ENCODE results near the gene TSC22D1. TPM values are rescaled to one million over a fixed set of nuclear protein-coding genes. Genes with fewer than 3 reads are reported as not detected.
"Not testable (repeated sequence)": the region's sequence is repeated elsewhere in the genome, so short reads cannot be mapped to it uniquely, and the experiment has no call there.

The TSC22D1 gene
- total RNA-seq, 1 donor from 2014 or later, result 61.7 TPM

GRCh38 chr13:44573790-44574465 is 2.2 kb downstream of the TSC22D1 start:
- no peak for DNase-seq (ENCODE audit: extremely low read depth, low read depth, low spot score)

GRCh38 chr13:44573071-44573470 is 3.1 kb downstream of the TSC22D1 start:
- DNase-seq (ENCODE audit: extremely low read depth, low read depth, low spot score), result no peak

- no peak for DNase-seq (ENCODE audit: extremely low read depth, low read depth, low spot score)
Measured at GRCh38 chr13:44566601-44567000, 9.5 kb downstream of the TSC22D1 start.

- DNase-seq (ENCODE audit: extremely low read depth, low read depth, low spot score), result no peak
Measured at GRCh38 chr13:44565881-44566280, 10.2 kb downstream of the TSC22D1 start.

GRCh38 chr13:44564936-44565335 is 11.2 kb downstream of the TSC22D1 start:
- no peak for DNase-seq (ENCODE audit: extremely low read depth, low read depth, low spot score)

GRCh38 chr13:44562853-44563252 is 13.3 kb downstream of the TSC22D1 start:
- not testable (repeated sequence) for DNase-seq (ENCODE audit: extremely low read depth, low read depth, low spot score)

- DNase-seq (ENCODE audit: extremely low read depth, low read depth, low spot score), result no peak
Measured at GRCh38 chr13:44561351-44561750, 14.8 kb downstream of the TSC22D1 start.

- DNase-seq (ENCODE audit: extremely low read depth, low read depth, low spot score), result no peak
Measured at GRCh38 chr13:44557986-44558385, 18.1 kb downstream of the TSC22D1 start.

GRCh38 chr13:44555207-44555606 is 20.9 kb downstream of the TSC22D1 start:
- no peak for DNase-seq (ENCODE audit: extremely low read depth, low read depth, low spot score)

GRCh38 chr13:44549476-44549875 is 26.7 kb downstream of the TSC22D1 start:
- DNase-seq (ENCODE audit: extremely low read depth, low read depth, low spot score), result no peak

- DNase-seq (ENCODE audit: extremely low read depth, low read depth, low spot score), result no peak
Measured at GRCh38 chr13:44546164-44546563, 30.0 kb downstream of the TSC22D1 start.

GRCh38 chr13:44543369-44543768 is 32.8 kb downstream of the TSC22D1 start:
- no peak for DNase-seq (ENCODE audit: extremely low read depth, low read depth, low spot score)

- no peak for DNase-seq (ENCODE audit: extremely low read depth, low read depth, low spot score)
Measured at GRCh38 chr13:44542361-44542760, 33.8 kb downstream of the TSC22D1 start.

GRCh38 chr13:44541601-44542000 is 34.5 kb downstream of the TSC22D1 start:
- no peak for DNase-seq (ENCODE audit: extremely low read depth, low read depth, low spot score)

GRCh38 chr13:44540761-44541434 is 35.2 kb downstream of the TSC22D1 start:
- no peak for DNase-seq (ENCODE audit: extremely low read depth, low read depth, low spot score)

- no peak for DNase-seq (ENCODE audit: extremely low read depth, low read depth, low spot score)
Measured at GRCh38 chr13:44537248-44537647, 38.9 kb downstream of the TSC22D1 start.

GRCh38 chr13:44523146-44524015 is 52.7 kb downstream of the TSC22D1 start:
- DNase-seq (ENCODE audit: extremely low read depth, low read depth, low spot score), result no peak

GRCh38 chr13:44519642-44520041 is 56.5 kb downstream of the TSC22D1 start:
- no peak for DNase-seq (ENCODE audit: extremely low read depth, low read depth, low spot score)

- no peak for DNase-seq (ENCODE audit: extremely low read depth, low read depth, low spot score)
Measured at GRCh38 chr13:44516771-44517170, 59.4 kb downstream of the TSC22D1 start.

- DNase-seq (ENCODE audit: extremely low read depth, low read depth, low spot score), result no peak
Measured at GRCh38 chr13:44514278-44514677, 61.9 kb downstream of the TSC22D1 start.

GRCh38 chr13:44509853-44510252 is 66.3 kb downstream of the TSC22D1 start:
- DNase-seq (ENCODE audit: extremely low read depth, low read depth, low spot score), result not testable (repeated sequence)
